SU-DHL-6 (cell line): Measurements from ENCODE around the gene PRDM1.

ENCODE experiments used
- H2AFZ ChIP-seq: fragments of 200-600 bp; sonication (generic); 2 replicates; pipeline ENCODE4 v1.6.1; 2014; ENCODE audit warnings: low read depth, mild to moderate bottlenecking, moderate library complexity, mixed read lengths, antibody characterized with exemption, low read length; ENCODE audit not compliant: severe bottlenecking
- H3F3A ChIP-seq: fragments of 200-600 bp; shearing (Covaris generic); 2 replicates; pipeline ENCODE4 v1.6.0; 2016; ENCODE audit warnings: antibody characterized with exemption, mild to moderate bottlenecking; ENCODE audit not compliant: insufficient read depth
- H3K27ac ChIP-seq: fragments of 200-600 bp; sonication (generic); 2 replicates; pipeline ENCODE4 v1.5.1; 2016; ENCODE audit warnings: low read depth, mild to moderate bottlenecking, low read length, moderate library complexity, mixed read lengths
- H3K27me3 ChIP-seq: fragments of 200-600 bp; sonication (generic), shearing (Covaris generic); 2 replicates; pipeline ENCODE4 v1.6.0; 2014; ENCODE audit warnings: mild to moderate bottlenecking, low read length
- H3K36me3 ChIP-seq: fragments of 200-600 bp; sonication (generic); 2 replicates; pipeline ENCODE4 v1.6.1; 2014; ENCODE audit warnings: mild to moderate bottlenecking, low read length, mixed read lengths
- H3K4me2 ChIP-seq: fragments of 300-600, 200-600 bp; shearing (Covaris generic), sonication (generic); 2 replicates; pipeline ENCODE4 v1.6.0; 2014; ENCODE audit warnings: low read length, low read depth, mild to moderate bottlenecking; ENCODE audit not compliant: poor library complexity, severe bottlenecking
- H3K4me3 ChIP-seq: fragments of 200-600 bp; sonication (generic); 2 replicates; pipeline ENCODE4 v1.5.1; 2014; ENCODE audit warnings: antibody characterized with exemption, low read length, mild to moderate bottlenecking, mixed read lengths; ENCODE audit not compliant: insufficient read depth, poor library complexity, severe bottlenecking
- H3K79me2 ChIP-seq: fragments of 200-600 bp; sonication (generic); 2 replicates; pipeline ENCODE4 v1.6.1; 2014; ENCODE audit warnings: mild to moderate bottlenecking, low read length, moderate library complexity; ENCODE audit not compliant: insufficient read depth
- H3K9ac ChIP-seq: fragments of 200-600 bp; sonication (generic); 2 replicates; pipeline ENCODE4 v1.7.0; 2014; ENCODE audit warnings: mild to moderate bottlenecking, low read length
- H3K9me2 ChIP-seq: fragments of 200-600 bp; sonication (generic); replicated peaks from 2 replicates; pipeline ENCODE4 v1.6.1; 2014; ENCODE audit warnings: low read length; ENCODE audit not compliant: insufficient read depth
- H3K9me3 ChIP-seq: fragments of 200-600 bp; sonication (generic); 2 replicates; pipeline ENCODE4 v1.6.1; 2014; ENCODE audit warnings: low read length, mixed read lengths; ENCODE audit not compliant: insufficient read depth
- H4K20me1 ChIP-seq: fragments of 200-600 bp; sonication (generic); 2 replicates; pipeline ENCODE4 v1.6.1; 2014; ENCODE audit warnings: low read depth, mild to moderate bottlenecking, antibody characterized with exemption, low read length, moderate library complexity, mixed read lengths
- EZH2phosphoT487 ChIP-seq: fragments of 200-600 bp; sonication (generic), shearing (Covaris generic); conservative IDR thresholded peaks from 2 replicates; pipeline ENCODE4 v1.6.1; 2018; ENCODE audit warnings: mild to moderate bottlenecking, antibody characterized with exemption, low read length, moderate library complexity, mixed read lengths
- TF ChIP-seq, protein P1 (sequence below): fragments of 200-600 bp; sonication (generic); IDR thresholded peaks from one replicate; pipeline ENCODE4 v1.5.1; 2017; ENCODE audit warnings: antibody characterized with exemption, mild to moderate bottlenecking, low read length, moderate library complexity; ENCODE audit not compliant: insufficient read depth, poor library complexity, severe bottlenecking

The PRDM1 gene

DNA sequence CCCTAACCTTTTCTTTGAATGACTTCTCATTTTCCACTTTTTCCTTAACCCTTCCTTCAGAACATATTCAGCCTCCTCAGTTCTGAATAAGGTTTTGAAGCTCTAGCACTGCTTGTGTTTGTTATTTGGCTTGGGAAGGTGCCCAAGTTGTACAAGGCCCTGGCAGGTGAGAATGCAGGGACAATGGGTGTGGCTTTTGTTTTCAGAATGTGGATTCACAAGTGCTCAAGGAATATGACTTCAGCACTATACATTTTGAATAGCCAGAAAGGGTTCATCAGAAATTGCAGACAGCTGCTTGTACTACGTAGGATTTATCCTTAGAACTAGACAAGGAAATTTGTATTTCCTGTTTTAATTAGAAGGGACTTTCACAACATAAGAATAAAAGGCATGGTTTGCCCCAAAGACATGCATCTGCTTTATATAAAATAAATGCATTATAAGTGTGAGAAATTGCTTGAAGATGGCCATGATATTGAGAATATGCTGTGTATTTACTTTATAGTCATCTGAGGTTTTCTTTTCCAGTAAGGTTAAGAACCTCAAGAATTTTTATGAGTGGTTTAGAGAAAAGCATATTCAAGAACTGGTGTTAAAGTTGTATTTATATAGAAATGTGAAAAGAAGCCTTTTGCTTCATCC lies 29.3 kb upstream of the PRDM1 start:
- no peak overlapping the region for H2AFZ ChIP-seq
- H3K4me2 ChIP-seq, result no peak overlapping the region

GRCh38 chr6:106059331-106059730 lies 26.8 kb upstream of the PRDM1 start:
- Histone ChIP-seq H3K9me2 (no peaks in the 10 kb centered on the region), H4K20me1 (no peaks in the 10 kb centered on the region), H3K36me3 (no peaks in the 10 kb centered on the region), H3F3A (no peaks in the 10 kb centered on the region), H3K4me2 (no peak overlapping the region), H3K79me2 (no peaks in the 10 kb centered on the region), H2AFZ (no peak overlapping the region), H3K9ac (no peak overlapping the region), H3K27me3 (no peaks in the 10 kb centered on the region), H3K4me3 (no peak overlapping the region), H3K27ac (no peak overlapping the region), H3K9me3 (no peaks in the 10 kb centered on the region)
- TF ChIP-seq, protein P1, sequence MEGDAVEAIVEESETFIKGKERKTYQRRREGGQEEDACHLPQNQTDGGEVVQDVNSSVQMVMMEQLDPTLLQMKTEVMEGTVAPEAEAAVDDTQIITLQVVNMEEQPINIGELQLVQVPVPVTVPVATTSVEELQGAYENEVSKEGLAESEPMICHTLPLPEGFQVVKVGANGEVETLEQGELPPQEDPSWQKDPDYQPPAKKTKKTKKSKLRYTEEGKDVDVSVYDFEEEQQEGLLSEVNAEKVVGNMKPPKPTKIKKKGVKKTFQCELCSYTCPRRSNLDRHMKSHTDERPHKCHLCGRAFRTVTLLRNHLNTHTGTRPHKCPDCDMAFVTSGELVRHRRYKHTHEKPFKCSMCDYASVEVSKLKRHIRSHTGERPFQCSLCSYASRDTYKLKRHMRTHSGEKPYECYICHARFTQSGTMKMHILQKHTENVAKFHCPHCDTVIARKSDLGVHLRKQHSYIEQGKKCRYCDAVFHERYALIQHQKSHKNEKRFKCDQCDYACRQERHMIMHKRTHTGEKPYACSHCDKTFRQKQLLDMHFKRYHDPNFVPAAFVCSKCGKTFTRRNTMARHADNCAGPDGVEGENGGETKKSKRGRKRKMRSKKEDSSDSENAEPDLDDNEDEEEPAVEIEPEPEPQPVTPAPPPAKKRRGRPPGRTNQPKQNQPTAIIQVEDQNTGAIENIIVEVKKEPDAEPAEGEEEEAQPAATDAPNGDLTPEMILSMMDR, result no peak
- no peak for TF ChIP-seq EZH2phosphoT487

More for the DNA sequence above, 29.3 kb upstream of the PRDM1 start:
- Histone ChIP-seq H3K27ac (no peak overlapping the region), H3F3A (no peaks in the 10 kb centered on the region), H3K36me3 (no peaks in the 10 kb centered on the region), H4K20me1 (no peaks in the 10 kb centered on the region), H3K79me2 (no peaks in the 10 kb centered on the region), H3K27me3 (no peaks in the 10 kb centered on the region), H3K9me2 (no peaks in the 10 kb centered on the region), H3K9me3 (no peaks in the 10 kb centered on the region), H3K4me3 (no peak overlapping the region), H3K9ac (no peak overlapping the region)
- no peak for TF ChIP-seq EZH2phosphoT487
- TF ChIP-seq, protein P1, result no peak

GRCh38 chr6:106060167-106060566 lies 26.0 kb upstream of the PRDM1 start:
- no peaks in the 10 kb centered on the region for H3K9me3 ChIP-seq
- no peaks in the 10 kb centered on the region for H3K79me2 ChIP-seq
- no peaks in the 10 kb centered on the region for H3K27me3 ChIP-seq
- no peaks in the 10 kb centered on the region for H3F3A ChIP-seq
- no peak overlapping the region for H2AFZ ChIP-seq
- H3K9me2 ChIP-seq, result no peaks in the 10 kb centered on the region
- no peak overlapping the region for H3K4me3 ChIP-seq
- H3K9ac ChIP-seq, result no peak overlapping the region
- no peaks in the 10 kb centered on the region for H3K36me3 ChIP-seq
- H4K20me1 ChIP-seq, result no peaks in the 10 kb centered on the region
- TF ChIP-seq, protein P1, result no peak
- TF ChIP-seq EZH2phosphoT487, result no peak
- H3K27ac ChIP-seq, result no peak overlapping the region
- H3K4me2 ChIP-seq, result no peak overlapping the region
